ENCODE data around the gene DST.

DNA sequence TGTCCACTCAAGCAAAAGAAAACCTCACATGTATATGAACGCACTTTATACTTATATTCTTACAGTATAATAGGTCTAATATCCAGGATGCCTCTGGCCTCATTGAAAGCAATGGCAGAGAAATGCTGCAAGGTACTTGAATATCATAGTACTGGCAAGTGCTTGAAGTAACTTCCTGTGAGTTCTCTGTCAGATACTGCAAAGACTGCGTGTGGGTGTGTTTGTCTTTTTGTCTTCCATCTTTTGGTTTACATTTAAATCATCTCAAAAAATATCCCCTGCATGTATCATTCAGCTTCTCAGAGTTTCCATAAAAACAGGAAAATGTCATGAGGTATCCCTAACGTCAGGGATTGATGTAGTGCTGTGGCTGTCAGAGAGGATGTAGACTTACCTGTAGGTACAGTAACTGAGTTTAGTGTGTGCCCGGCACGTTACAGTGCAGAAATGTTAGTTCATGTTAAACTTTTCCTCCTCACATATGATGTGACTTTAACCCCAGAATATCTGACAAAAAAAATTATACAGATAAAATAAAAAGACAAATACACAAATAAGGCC lies 184.3 kb downstream of the DST start:
- TF ChIP-seq POLR2A (IDR thresholded peaks at IDR 0.05) (no peak), CTCF (IDR thresholded peaks at IDR 0.05 in 4 of 5, conservative IDR thresholded peaks at IDR 0.05 in 1 of 5) (no peak)

All from gastrocnemius medialis (tissue), 4 donors.